Activated CD4-positive, alpha-beta T cell treated with anti-CD3 and anti-CD28 coated beads for 4 hours (primary cell): ENCODE measurements around the gene CALD1.

ENCODE experiments used
- DNase-seq, 2 donors: peaks; one replicate each; pipeline ENCODE4 v3.0.0-alpha.2; 2020

The CALD1 gene

DNA sequence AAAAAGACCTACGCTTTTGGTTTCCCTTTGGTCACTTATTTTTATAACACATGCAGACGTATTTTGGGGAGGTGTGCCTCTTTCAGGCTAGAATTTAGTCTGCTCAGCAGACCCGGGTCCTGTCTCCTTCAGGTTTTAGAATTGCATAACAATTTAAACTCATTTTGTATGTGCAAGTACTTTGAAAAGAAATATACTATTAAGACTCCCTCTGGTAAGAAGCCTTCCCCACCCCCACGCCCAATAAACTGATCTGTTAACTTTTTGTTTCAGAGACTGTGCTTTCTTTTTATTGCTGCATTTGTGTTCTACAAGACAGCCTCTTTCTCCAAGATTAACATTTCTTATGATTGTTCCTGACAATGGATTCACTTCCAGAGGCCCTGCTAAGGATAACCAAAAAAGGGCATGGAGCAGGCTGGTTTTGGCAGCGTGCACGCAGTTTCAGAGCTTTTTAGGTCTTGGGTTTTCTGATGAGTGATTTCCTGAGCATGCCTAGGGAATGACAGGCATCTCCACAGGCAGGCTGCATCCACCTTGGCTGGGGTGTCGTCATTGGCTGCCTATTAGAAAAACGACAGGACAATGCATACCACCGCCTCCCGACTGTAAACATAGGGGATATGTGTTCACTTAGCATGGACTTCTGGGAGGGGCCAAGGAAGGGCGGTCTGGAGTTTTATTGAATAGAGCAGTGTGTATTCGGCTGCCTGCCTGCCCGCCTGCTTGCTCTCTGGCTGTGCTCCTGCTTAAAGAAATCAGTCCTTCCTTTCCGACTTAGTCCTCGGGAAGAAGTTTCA is at the start of gene CALD1:
Gene CALD1, plus strand, starts transcription at position 694 of the 800 bp plus-strand sequence. CDS start 88,100 bp downstream, outside the sequence.
- DNase-seq: no peak

DNA sequence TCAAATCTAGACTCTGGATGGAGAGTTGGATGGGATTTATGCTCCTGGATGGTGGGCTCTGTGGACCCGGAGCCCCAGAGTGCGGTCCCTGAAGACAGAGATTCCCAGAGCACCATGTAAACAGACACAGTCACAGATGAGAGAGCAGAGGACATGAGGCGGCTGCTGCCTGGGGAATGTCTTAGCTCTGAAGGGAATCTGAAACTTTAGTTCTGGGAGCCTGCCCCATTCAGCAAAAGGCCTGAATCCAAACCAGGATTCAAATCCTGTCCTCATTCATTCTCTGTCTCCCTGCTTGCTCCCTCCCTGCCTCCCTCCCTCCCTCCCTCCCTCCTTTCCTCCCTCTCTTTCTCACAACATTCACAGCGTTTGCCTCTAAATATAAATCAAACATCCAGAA is 49.5 kb upstream of the CALD1 start:
- no peak for DNase-seq

DNA sequence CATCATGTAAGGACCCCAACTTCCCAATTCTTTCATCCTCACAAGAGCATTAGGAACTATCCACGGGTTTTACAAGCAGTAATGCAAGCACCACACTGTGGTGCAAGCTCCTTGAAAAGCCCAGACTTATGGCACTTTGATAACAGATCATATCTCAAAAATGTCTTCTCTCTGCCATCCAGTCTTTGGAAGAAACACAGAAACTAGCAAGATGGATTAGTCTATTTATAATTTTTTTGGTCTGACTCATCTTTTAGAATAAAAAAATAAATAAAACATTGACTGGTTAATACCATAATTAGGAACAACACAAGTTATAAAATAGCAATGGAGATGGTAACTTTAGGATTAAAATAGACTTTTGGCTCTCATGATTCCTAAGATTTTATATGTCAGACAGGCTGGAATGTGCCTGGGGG is 49.0 kb upstream of the CALD1 start:
- no peak for DNase-seq

- DNase-seq: no peak
Measured at GRCh38 chr7:134731616-134732015, 47.8 kb upstream of the CALD1 start.

DNA sequence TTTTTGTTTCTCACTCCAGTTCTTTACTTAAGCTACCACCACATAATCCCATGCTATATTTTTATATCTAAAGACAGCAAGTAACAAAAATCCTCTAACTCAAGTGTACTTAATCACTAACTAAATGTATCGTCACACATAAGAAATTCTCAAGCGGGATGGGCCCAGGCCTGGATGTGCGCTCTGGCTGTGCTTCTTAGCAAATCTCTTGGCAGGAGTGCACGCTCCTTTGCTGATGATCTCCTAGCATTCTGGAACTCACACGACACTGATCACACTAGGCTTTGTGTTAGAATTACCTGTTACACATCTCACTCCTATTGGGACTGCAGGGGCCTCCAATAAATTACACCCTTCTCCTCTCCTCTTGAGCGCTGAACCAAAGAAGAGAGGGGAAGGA is 46.7 kb upstream of the CALD1 start:
- DNase-seq: no peak

DNA sequence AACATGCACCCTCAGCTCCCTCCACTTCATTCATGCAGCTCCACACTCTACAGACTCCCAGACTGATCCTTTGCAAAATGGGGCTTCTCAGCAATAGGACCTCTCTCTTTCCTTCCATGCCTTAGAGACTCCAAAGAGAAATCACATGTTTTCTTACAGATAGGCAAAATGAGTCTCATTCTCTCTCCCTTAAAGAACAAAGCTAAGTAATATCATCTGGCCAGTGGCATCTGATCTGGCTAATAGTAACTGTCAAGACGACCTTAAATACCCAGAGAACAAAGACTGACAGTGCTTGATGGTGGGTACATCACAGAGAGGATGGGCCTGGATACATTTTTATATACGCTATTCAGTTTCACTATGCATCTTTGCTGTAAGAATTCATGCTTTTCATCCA is 43.1 kb upstream of the CALD1 start:
- no peak for DNase-seq

DNA sequence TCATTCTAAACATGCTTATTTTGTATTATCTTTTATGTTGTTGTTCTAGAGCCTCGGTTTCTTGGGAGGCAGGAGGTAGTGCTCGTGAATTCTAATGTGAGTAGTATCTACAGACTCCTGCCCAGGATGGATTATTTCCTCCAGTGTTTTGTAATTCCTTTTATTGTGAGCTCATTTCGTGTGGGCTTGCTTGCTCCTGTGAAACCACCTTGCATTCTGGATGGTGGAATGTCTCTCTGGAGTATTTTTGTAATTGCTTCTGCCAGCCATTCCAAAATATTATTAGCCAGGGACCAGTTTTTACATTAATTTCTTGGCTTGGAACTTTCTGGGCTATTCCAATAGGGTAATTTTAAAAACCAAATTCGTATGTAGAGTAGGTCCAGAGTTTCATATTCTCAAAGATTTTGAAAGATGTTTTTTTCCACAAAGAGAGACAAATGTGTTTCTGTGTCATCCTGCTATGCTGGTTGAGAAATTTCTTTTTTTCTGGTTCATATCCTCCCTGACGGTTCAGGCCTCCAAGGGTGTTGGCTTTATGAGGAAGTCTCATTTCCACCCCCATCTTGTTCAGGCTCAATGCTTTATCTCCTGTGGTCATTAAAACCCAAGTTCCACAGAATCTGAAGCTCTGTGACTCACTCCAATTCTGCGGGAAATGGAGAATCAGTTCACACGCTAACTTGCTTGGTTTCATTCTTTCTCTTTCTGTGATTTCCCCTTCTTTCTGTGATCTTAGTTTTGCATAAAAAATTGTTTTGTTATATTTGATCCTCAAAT is 41.7 kb upstream of the CALD1 start:
- no peak for DNase-seq

- DNase-seq: no peak
Measured at GRCh38 chr7:134739362-134739761, 40.1 kb upstream of the CALD1 start.

GRCh38 chr7:134740376-134740775 is 39.1 kb upstream of the CALD1 start:
- no peak for DNase-seq

DNA sequence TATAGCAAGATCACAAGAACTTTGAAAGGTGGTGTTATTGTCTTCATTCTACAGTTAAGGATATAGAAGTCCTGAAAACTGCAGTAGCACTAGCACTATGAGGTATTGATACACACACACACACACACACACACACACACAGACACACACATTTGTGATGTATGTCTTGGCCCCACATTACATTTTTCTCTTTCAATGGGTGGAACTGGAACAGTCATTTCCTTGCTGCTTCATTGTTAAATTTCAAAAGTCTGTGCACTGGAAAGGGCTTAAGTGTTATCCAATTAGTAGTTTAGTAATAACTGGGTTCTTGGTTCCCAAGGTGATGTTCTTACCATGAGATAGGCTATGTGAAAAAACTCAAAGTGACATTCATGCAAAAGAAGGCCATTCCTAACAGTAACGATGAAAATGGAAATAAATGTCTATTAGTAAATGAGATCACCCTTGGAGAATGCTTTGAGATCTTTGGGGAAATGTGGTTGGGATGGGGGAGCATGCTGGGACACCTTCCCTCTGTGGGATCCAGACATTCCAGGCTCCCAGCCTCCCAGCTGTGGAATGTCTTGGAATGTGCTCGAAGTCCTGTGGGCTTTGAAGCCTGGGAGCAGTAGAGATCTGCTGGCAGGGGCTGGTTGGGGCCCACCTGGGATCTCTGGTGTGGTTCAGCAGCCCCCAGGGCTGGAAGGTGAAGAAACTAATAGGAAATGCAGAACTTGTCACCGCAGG is 37.4 kb upstream of the CALD1 start:
- DNase-seq: no peak

- DNase-seq: no peak
Measured at GRCh38 chr7:134742688-134743350, 36.6 kb upstream of the CALD1 start.

GRCh38 chr7:134744569-134744968 is 34.9 kb upstream of the CALD1 start:
- no peak for DNase-seq

- no peak for DNase-seq
Measured at GRCh38 chr7:134747326-134747725, 32.1 kb upstream of the CALD1 start.

DNA sequence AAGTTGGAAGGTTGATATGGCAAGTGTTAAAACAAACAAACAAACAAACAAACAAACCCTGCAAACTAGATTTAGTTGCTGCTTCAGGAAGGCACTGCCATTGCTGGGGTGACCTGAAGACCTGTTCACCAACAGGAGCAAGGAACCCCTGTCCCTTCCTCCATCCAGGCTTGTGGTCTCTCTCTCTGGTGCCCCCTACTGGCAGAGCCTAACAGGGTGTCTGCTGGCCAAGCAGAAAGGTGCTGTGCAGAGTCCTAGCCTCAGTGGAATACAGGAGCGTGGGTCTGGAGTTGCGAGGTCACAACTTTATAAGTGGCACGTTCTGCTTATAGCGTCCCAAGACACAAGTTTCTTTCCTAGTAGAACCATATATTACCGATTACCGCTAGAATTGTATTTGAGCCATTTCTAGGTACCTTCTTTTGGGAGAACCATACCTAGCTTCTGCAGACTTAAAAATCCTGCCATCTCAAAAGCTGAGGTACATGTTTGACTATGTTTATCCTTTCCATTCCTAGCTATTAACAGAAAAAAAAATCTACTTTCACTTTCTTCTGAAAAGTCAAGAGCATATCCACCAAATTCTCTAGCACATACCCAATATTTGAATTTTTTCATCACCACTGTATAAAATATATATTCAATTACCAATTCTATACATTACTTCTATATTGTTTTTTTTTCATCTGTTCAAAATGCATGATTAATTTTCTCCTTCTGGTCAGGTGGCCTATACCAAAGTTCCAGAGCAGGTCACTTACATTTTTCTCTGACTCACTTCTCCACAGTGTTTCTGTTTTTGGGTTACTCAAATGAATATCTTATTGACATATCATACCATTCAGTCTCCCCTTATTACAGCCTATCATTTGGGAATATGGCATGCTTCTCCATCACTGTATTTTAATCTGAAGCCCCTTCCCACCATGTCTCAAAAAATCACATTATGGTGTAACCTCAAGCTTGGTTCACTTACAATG is 29.1 kb upstream of the CALD1 start:
- DNase-seq: peak; percentile 56 to 73

- DNase-seq: no peak
Measured at GRCh38 chr7:134752006-134752760, 27.3 kb upstream of the CALD1 start.

DNA sequence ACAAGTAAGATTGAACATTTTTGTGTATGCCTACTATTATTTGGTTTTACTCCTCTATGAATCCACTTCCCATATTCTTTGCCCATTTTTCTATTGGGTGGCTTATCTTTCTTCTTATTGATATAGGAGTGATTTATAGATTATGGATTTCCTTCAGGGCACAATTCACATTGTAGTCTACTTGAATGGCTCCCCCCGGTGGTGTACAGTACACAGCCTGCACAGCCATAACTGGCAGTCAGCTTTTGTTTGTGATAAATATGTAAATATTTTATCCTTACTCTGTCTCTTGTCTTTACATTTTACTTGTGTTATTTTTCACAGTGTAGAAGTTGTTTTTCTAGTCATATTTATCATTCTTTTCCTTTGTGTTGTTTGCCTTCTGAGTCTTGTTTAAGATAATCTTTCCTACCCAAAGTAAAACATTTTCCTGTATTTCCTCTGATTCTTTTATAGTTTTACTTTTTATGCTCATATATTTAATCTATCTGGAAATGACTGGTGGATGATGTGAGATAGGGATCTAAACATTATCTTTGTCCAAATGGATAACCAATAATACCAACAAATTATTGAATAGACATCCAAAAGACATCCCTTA is 23.9 kb upstream of the CALD1 start:
- DNase-seq: peak; percentile 29 to 35

DNA sequence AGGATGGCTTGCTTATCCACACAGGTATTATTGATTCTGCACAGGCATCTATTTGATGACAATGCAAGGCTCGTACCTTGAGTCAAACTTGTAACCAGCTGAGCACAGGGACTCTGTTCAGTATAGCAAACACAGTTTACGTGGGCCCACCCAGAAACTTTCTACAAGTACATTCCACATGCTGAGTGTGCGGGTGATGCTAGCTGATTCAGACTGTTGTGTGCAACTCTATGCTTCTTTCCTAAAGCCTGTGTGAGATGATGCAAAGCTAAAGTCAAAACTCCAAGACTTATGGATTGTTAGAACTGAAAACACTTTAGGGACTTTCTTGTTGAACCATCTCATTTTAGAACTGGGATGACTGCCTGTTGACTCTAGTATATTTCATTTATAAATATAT is 21.5 kb upstream of the CALD1 start:
- DNase-seq: no peak

DNA sequence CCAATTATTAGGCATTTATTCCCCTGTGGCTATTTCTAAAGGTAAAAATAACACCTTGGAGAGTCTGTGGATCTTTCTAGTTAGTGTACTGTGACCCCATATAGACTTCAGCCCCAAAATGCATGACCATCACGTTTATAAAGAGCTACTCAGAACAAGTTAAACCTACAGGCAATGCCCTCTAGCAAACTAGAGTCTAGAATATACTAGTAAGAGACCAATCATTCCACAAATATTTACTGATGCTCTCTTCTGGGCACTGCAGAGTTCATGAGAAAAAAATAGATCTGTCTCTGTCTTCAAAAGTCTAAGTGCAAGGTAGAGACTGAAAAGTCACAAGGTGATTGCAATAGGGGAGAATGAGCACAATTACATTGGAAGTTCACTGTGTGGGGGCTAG is 20.5 kb upstream of the CALD1 start:
- DNase-seq: no peak

DNA sequence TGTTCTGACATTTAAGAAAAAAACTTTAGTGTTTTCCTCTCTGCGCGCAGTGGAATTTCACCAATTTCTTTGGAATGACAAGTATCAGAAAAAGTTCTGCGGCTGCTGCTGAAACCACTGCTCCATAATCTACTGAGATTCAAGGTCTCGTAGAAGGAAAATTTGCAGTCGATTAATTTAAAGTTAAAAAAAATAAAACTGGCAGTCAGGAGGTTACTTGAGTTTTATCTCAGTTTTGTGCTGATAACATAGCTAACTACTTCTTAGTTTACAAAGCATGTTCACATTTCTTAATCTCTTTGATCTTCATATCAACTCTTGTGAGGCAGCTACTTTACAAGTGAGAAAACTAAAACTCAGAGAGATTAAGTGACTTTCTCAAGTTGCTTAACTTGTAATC is 18.2 kb upstream of the CALD1 start:
- no peak for DNase-seq

DNA sequence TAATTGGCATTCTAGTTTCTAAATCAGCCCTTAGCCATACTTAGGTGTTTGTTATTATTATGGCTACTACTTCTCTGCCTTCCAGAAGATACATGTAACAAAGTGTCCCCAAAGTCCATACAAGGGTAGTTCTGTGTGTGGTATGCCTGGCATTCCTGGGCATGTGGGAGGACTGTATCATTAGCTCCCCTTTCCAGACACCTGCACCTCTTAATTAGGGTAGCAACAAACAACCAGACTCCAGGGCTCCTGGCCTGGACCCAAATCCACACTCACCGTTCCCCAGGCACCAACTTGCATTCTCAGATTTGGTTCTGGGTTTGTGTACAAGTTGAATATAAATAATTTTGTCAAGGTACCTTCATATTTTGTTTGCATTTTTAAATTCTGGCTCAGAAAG is 15.5 kb upstream of the CALD1 start:
- no peak for DNase-seq

- no peak for DNase-seq
Measured at GRCh38 chr7:134764365-134764764, 15.1 kb upstream of the CALD1 start.
